Measurements from ENCODE around the gene ST3GAL6. TPM values are rescaled to one million over a fixed set of nuclear protein-coding genes. Genes with fewer than 3 reads are reported as not detected.
"Not testable (repeated sequence)": the region's sequence is repeated elsewhere in the genome, so short reads cannot be mapped to it uniquely, and the experiment has no call there.

The ST3GAL6 gene
- total and polyA plus RNA-seq, 2 donors (not counting 1 experiment from before 2014, with no cell fraction given): 0.58 TPM; not detected in 1

DNA sequence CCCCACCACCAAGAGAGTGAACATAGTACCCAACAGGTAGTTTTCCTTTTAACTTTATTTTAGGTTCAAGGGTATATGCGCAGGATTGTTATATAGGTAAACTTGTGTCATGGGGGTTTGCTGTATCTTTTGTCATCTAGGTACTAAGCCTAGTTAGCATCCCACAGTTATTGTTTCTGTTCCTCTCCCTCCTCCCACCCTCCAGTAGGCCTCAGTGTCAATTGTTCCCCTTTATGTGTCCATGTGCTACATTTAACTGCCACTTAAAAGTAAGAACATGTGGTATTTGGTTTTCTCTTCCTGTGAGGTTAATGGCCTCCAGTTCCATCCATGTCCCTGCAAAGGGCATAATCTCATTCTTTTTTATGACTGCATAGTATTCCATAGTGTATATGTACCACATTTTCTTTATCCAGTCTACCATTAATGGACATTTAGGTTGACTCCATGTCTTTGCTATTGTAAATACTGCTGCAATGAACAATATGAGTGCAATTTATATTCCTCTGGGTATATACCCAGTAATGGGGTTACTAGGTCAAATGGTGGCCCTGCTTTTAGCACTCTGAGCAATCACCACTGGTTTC lies 66.2 kb downstream of the ST3GAL6 start:
- intact Hi-C loops (cut with micrococcal nuclease): no loop called here
- H3K27me3 ChIP-seq (replicated peaks in 1 of 4; ENCODE audit: control extremely low read depth in 1 of 4, control insufficient read depth in 3 of 4, insufficient read depth in 4 of 4, low read length in 3 of 4): no peaks in the 10 kb centered on the region
- no peak for ATAC-seq (ENCODE audit: low read depth)
- CTCF ChIA-PET: no interaction called here
- Mint-ChIP-seq H3K27ac (no peak overlapping the region), H3K27me3 (no peaks in the 10 kb centered on the region), H3K4me1 (no peaks in the 10 kb centered on the region), H3K4me3 (no peak overlapping the region), H3K9me3 (ENCODE audit: insufficient read depth) (peaks cover 11% of the 10 kb centered on the region)
- no peak overlapping the region for H2AFZ ChIP-seq (ENCODE audit: insufficient read depth, low read depth, low read length, poor library complexity, severe bottlenecking)
- no peak overlapping the region for H3K4me2 ChIP-seq (replicated peaks; ENCODE audit: low read depth, low read length, poor library complexity, severe bottlenecking)
- H3K36me3 ChIP-seq (replicated peaks in 1 of 2; ENCODE audit: control extremely low read depth in 1 of 2, control insufficient read depth in 1 of 2, extremely low read depth in 1 of 2, insufficient read depth in 2 of 2, low read length in 1 of 2): no peaks in the 10 kb centered on the region
- H3K27ac ChIP-seq (ENCODE audit: low read length in 2 of 2): no peak overlapping the region
- DNase-seq: no peak
- H3K9me3 ChIP-seq (ENCODE audit: control extremely low read depth in 1 of 3, control insufficient read depth in 2 of 3, insufficient read depth in 1 of 3, low read length in 2 of 3): peaks cover 0 to 5% (median 1%) of the 10 kb centered on the region in 3 donors
- no peaks in the 10 kb centered on the region for H4K20me1 ChIP-seq (ENCODE audit: control insufficient read depth, insufficient read depth, low read length, poor library complexity, severe bottlenecking)
- no peak for TF ChIP-seq EZH2 (IDR thresholded peaks at IDR 0.05; ENCODE audit: borderline replicate concordance, insufficient read depth, low read depth, low read length, poor library complexity, severe bottlenecking)
- TF ChIP-seq, protein P1, sequence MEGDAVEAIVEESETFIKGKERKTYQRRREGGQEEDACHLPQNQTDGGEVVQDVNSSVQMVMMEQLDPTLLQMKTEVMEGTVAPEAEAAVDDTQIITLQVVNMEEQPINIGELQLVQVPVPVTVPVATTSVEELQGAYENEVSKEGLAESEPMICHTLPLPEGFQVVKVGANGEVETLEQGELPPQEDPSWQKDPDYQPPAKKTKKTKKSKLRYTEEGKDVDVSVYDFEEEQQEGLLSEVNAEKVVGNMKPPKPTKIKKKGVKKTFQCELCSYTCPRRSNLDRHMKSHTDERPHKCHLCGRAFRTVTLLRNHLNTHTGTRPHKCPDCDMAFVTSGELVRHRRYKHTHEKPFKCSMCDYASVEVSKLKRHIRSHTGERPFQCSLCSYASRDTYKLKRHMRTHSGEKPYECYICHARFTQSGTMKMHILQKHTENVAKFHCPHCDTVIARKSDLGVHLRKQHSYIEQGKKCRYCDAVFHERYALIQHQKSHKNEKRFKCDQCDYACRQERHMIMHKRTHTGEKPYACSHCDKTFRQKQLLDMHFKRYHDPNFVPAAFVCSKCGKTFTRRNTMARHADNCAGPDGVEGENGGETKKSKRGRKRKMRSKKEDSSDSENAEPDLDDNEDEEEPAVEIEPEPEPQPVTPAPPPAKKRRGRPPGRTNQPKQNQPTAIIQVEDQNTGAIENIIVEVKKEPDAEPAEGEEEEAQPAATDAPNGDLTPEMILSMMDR (IDR thresholded peaks at IDR 0.05): no peak
- no peaks in the 10 kb centered on the region for H3K4me1 ChIP-seq (ENCODE audit: control insufficient read depth in 2 of 2, insufficient read depth in 2 of 2, low read length in 2 of 2)
- POLR2A ChIA-PET: no interaction called here
- H3K79me2 ChIP-seq (ENCODE audit: control insufficient read depth, insufficient read depth, low read length): no peaks in the 10 kb centered on the region
- no peak overlapping the region for H3K4me3 ChIP-seq (ENCODE audit: control extremely low read depth in 1 of 5, extremely low read depth in 1 of 5, insufficient read depth in 1 of 5, low read depth in 2 of 5, low read length in 4 of 5)
- no peak overlapping the region for H3K9ac ChIP-seq (ENCODE audit: low read length)
- WGBS (ENCODE audit: insufficient coverage): no CpG with 5 or more reads among the region's 1 CpG

DNA sequence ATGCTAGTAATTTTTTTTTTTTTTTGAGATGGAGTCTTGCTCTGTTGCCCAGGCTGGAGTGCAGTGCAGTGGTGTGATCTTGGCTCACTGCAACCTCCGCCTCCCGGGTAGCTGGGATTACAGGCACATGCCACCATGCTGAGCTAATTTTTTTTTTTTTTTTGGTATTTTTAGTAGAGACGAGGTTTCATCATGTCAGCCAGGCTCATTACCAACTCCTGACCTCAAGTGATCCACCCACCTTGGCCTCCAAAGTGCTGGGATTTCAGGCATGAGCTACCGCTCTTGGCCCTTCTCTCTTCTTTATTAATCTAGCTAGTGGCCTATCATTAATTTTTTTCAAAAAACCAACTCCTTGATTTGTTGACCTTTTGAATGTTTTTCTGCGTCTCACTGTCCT lies 67.9 kb downstream of the ST3GAL6 start:
- H3K9ac ChIP-seq (ENCODE audit: low read length); H3K9me3 ChIP-seq (ENCODE audit: control extremely low read depth in 1 of 3, control insufficient read depth in 2 of 3, insufficient read depth in 1 of 3, low read length in 2 of 3); DNase-seq; H3K27me3 Mint-ChIP-seq; H3K4me2 ChIP-seq (replicated peaks; ENCODE audit: low read depth, low read length, poor library complexity, severe bottlenecking); H3K27ac ChIP-seq (ENCODE audit: low read length in 2 of 2); H3K27me3 ChIP-seq (replicated peaks in 1 of 4; ENCODE audit: control extremely low read depth in 1 of 4, control insufficient read depth in 3 of 4, insufficient read depth in 4 of 4, low read length in 3 of 4); H3K27ac Mint-ChIP-seq; H4K20me1 ChIP-seq (ENCODE audit: control insufficient read depth, insufficient read depth, low read length, poor library complexity, severe bottlenecking); H3K4me1 ChIP-seq (ENCODE audit: control insufficient read depth in 2 of 2, insufficient read depth in 2 of 2, low read length in 2 of 2); H3K36me3 ChIP-seq (replicated peaks in 1 of 2; ENCODE audit: control extremely low read depth in 1 of 2, control insufficient read depth in 1 of 2, extremely low read depth in 1 of 2, insufficient read depth in 2 of 2, low read length in 1 of 2); H2AFZ ChIP-seq (ENCODE audit: insufficient read depth, low read depth, low read length, poor library complexity, severe bottlenecking); H3K4me1 Mint-ChIP-seq; ATAC-seq (ENCODE audit: low read depth); POLR2A ChIA-PET; H3K4me3 Mint-ChIP-seq; intact Hi-C loops (cut with micrococcal nuclease); H3K4me3 ChIP-seq (ENCODE audit: control extremely low read depth in 1 of 5, extremely low read depth in 1 of 5, insufficient read depth in 1 of 5, low read depth in 2 of 5, low read length in 4 of 5); H3K79me2 ChIP-seq (ENCODE audit: control insufficient read depth, insufficient read depth, low read length): not testable (repeated sequence)
- CTCF ChIA-PET: interaction anchor here (0.7 to 2.2 kb wide), 2 partner anchors 14 to 17 kb away, joined by 3 to 6 read pairs; no protein-coding TSS in a partner anchor
- peaks cover 11% of the 10 kb centered on the region for H3K9me3 Mint-ChIP-seq (ENCODE audit: insufficient read depth)
- 80% methylated on average over 3 of the region's 5 CpGs for WGBS (ENCODE audit: insufficient coverage)
